Naive B cell (primary cell): ENCODE data around the gene PCDHGA10. TPM values are rescaled to one million over a fixed set of nuclear protein-coding genes. Genes with fewer than 3 reads are reported as not detected.

Experiments
- ATAC-seq, 2 donors: fragments of 150-1000 bp; cut with Tn5 transposase; 2 replicates each; pipeline ENCODE4 v1.10.0; 2021; ENCODE audit warnings: low read depth in 2 of 2, mild to moderate bottlenecking in 2 of 2, moderate library complexity in 2 of 2
- DNase-seq: peaks from one replicate; pipeline ENCODE4 v3.0.0; 2022
- H3K27ac Mint-ChIP-seq, 6 donors: one replicate each; pipeline ENCODE4 v1.8.0; 2020 to 2022; ENCODE audit warnings: mild to moderate bottlenecking in 6 of 6, mixed read lengths in 6 of 6, moderate library complexity in 5 of 6, inconsistent platforms in 2 of 6
- H3K27me3 Mint-ChIP-seq, 3 donors: one replicate each; pipeline ENCODE4 v1.8.0; 2021 to 2022; ENCODE audit warnings: mixed read lengths in 3 of 3, mild to moderate bottlenecking in 1 of 3
- H3K36me3 Mint-ChIP-seq, 2 donors: one replicate each; pipeline ENCODE4 v1.8.0; 2020 to 2022; ENCODE audit warnings: mixed read lengths in 2 of 2, inconsistent platforms in 1 of 2, mild to moderate bottlenecking in 1 of 2
- H3K4me1 Mint-ChIP-seq, 3 donors: one replicate each; pipeline ENCODE4 v1.8.0; 2020 to 2022; ENCODE audit warnings: mixed read lengths in 3 of 3, inconsistent platforms in 1 of 3, mild to moderate bottlenecking in 1 of 3, moderate library complexity in 1 of 3
- H3K4me3 Mint-ChIP-seq, 8 donors: one replicate each; pipeline ENCODE4 v1.8.0; 2020 to 2022; ENCODE audit warnings: mild to moderate bottlenecking in 8 of 8, mixed read lengths in 8 of 8, moderate library complexity in 8 of 8, inconsistent platforms in 2 of 8
- H3K9me3 Mint-ChIP-seq, 7 donors: one replicate each; pipeline ENCODE4 v1.8.0; 2020 to 2022; ENCODE audit warnings: mixed read lengths in 7 of 7, mild to moderate bottlenecking in 5 of 7, inconsistent platforms in 2 of 7, moderate library complexity in 1 of 7
- polyA plus RNA-seq, 6 donors: library from polyadenylated mRNA; unstranded; fragments of 300-500 nt; fragmentation: Illumina TruSeq; gene quantifications; one replicate each; pipeline ENCODE4 v1.2.3, GENCODE V29; 2021; ENCODE audit warnings: low read depth in 6 of 6

Gene PCDHGA10
- polyA plus RNA-seq, 6 donors from 2014 or later, result 0.05 TPM; not detected in 5

GRCh38 chr5:141439411-141440141 lies 26.8 kb downstream of the PCDHGA10 start:
- H3K4me3 Mint-ChIP-seq, result no peak overlapping the region

GRCh38 chr5:141440341-141440740 lies 27.6 kb downstream of the PCDHGA10 start:
- H3K9me3 Mint-ChIP-seq, result peaks cover 5 to 17% (median 8%) of the 10 kb centered on the region in 7 donors
- H3K4me1 Mint-ChIP-seq, result no peaks in the 10 kb centered on the region
- H3K36me3 Mint-ChIP-seq, result peaks cover 0 to 8% of the 10 kb centered on the region in 2 donors
- H3K27me3 Mint-ChIP-seq, result peaks cover 19 to 54% (median 21%) of the 10 kb centered on the region in 3 donors
- no peak for DNase-seq
- ATAC-seq, result no peak
- H3K27ac Mint-ChIP-seq, result peak overlapping the region in 1 of 6 donors; percentile 33
- H3K4me3 Mint-ChIP-seq, result peak overlapping the region in 1 of 8 donors; percentile 15

More at GRCh38 chr5:141439411-141440141, 26.8 kb downstream of the PCDHGA10 start:
- Mint-ChIP-seq H3K9me3 (peaks cover 5 to 20% (median 8%) of the 10 kb centered on the region in 7 donors), H3K27ac (no peak overlapping the region), H3K4me1 (no peaks in the 10 kb centered on the region), H3K27me3 (peaks cover 22 to 48% (median 23%) of the 10 kb centered on the region in 3 donors), H3K36me3 (peaks cover 0 to 14% of the 10 kb centered on the region in 2 donors)
- ATAC-seq (no peak), DNase-seq (no peak)

- no peak overlapping the region for H3K4me3 Mint-ChIP-seq
- H3K27me3 Mint-ChIP-seq, result peaks cover 22 to 58% (median 24%) of the 10 kb centered on the region in 3 donors
- DNase-seq, result no peak
- H3K27ac Mint-ChIP-seq, result no peak overlapping the region
- H3K9me3 Mint-ChIP-seq, result peaks cover 5 to 14% (median 8%) of the 10 kb centered on the region in 7 donors
- no peak for ATAC-seq
- no peaks in the 10 kb centered on the region for H3K4me1 Mint-ChIP-seq
- peaks cover 0 to 8% of the 10 kb centered on the region in 2 donors for H3K36me3 Mint-ChIP-seq
Measured at GRCh38 chr5:141441571-141442170, 28.9 kb downstream of the PCDHGA10 start.

DNA sequence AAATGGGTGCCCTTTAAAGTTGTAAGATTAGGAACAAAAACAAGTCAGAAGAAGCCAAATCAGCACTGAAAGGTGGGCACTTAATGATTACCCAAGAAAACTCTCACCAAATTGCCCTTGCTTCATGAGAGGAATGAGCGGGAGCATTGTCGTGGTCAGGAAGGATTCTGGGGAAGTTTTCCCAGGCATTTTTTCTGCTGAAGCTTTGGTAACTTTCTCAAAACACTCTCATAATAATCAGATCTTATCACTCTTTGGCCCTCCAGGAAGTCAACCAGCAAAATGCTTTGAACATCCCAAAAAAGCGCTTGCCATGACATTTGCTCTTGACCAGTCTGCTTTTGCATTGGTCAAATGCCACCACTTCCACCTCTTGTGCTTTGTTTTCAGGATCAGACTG lies 52.6 kb downstream of the PCDHGA10 start:
- Mint-ChIP-seq H3K4me3 (no peak overlapping the region), H3K36me3 (no peaks in the 10 kb centered on the region), H3K4me1 (no peaks in the 10 kb centered on the region), H3K27ac (no peak overlapping the region), H3K9me3 (peaks cover 0 to 17% (median 12%) of the 10 kb centered on the region in 7 donors), H3K27me3 (peaks cover 0 to 20% (median 16%) of the 10 kb centered on the region in 3 donors)
- ATAC-seq (no peak), DNase-seq (no peak)

Other genes starting within 250 kb of the PCDHGA10 start
- gene PCDHB7, start 240.3 kb upstream of the PCDHGA10 start, polyA plus RNA-seq, result not detected
- gene PCDHB8, start 235.2 kb upstream of the PCDHGA10 start, polyA plus RNA-seq, result not detected
- gene PCDHB16, start 230.6 kb upstream of the PCDHGA10 start, polyA plus RNA-seq, result not detected
- gene PCDHB9, start 225.8 kb upstream of the PCDHGA10 start, polyA plus RNA-seq, result not detected
- not detected for gene PCDHB10, start 220.6 kb upstream of the PCDHGA10 start, polyA plus RNA-seq
- gene PCDHB11, start 213.4 kb upstream of the PCDHGA10 start, polyA plus RNA-seq, result not detected
- not detected for gene PCDHB12, start 204.3 kb upstream of the PCDHGA10 start, polyA plus RNA-seq
- not detected for gene PCDHB13, start 199.1 kb upstream of the PCDHGA10 start, polyA plus RNA-seq
- not detected for gene PCDHB14, start 189.6 kb upstream of the PCDHGA10 start, polyA plus RNA-seq
- not detected for gene PCDHB15, start 167.6 kb upstream of the PCDHGA10 start, polyA plus RNA-seq
- gene SLC25A2, start 108.9 kb upstream of the PCDHGA10 start, polyA plus RNA-seq, result under 1 TPM in 1 of 6 donors, not detected in 5; 0.20 TPM
- gene TAF7, start 92.2 kb upstream of the PCDHGA10 start, polyA plus RNA-seq, result 100 to 1,000 TPM; 270 to 315 (median 285) TPM
- gene PCDHGA1, start 82.5 kb upstream of the PCDHGA10 start, polyA plus RNA-seq, result not detected
- not detected for gene PCDHGA2, start 74.2 kb upstream of the PCDHGA10 start, polyA plus RNA-seq
- gene PCDHGA3, start 69.2 kb upstream of the PCDHGA10 start, polyA plus RNA-seq, result not detected
- not detected for gene PCDHGB1, start 62.9 kb upstream of the PCDHGA10 start, polyA plus RNA-seq
- under 1 TPM in 2 of 6 donors, not detected in 4; 0.14 to 0.16 TPM for gene PCDHGA4, start 58.0 kb upstream of the PCDHGA10 start, polyA plus RNA-seq
- gene PCDHGB2, start 53.0 kb upstream of the PCDHGA10 start, polyA plus RNA-seq, result under 1 TPM in 3 of 6 donors, not detected in 3; 0.27 to 0.82 (median 0.74) TPM
- under 1 TPM in 1 of 6 donors, not detected in 5; 0.10 TPM for gene PCDHGA5, start 48.8 kb upstream of the PCDHGA10 start, polyA plus RNA-seq
- gene PCDHGB3, start 42.7 kb upstream of the PCDHGA10 start, polyA plus RNA-seq, result under 1 TPM in 1 of 6 donors, not detected in 5; 0.21 TPM
- under 1 TPM in 1 of 6 donors, not detected in 5; 0.08 TPM for gene PCDHGA6, start 39.1 kb upstream of the PCDHGA10 start, polyA plus RNA-seq
- gene PCDHGA7, start 30.2 kb upstream of the PCDHGA10 start, polyA plus RNA-seq, result not detected
- gene PCDHGB4, start 25.3 kb upstream of the PCDHGA10 start, polyA plus RNA-seq, result under 1 TPM in 1 of 6 donors, not detected in 5; 0.15 TPM
- gene PCDHGA8, start 20.4 kb upstream of the PCDHGA10 start, polyA plus RNA-seq, result not detected
- gene PCDHGB5, start 15.0 kb upstream of the PCDHGA10 start, polyA plus RNA-seq, result under 1 TPM in 3 of 6 donors, not detected in 3; 0.12 to 0.27 (median 0.20) TPM
- gene PCDHGA9, start 10.2 kb upstream of the PCDHGA10 start, polyA plus RNA-seq, result under 1 TPM in 1 of 6 donors, not detected in 5; 0.25 TPM
- gene PCDHGB6, start 5.0 kb upstream of the PCDHGA10 start, polyA plus RNA-seq, result under 1 TPM in 2 of 6 donors, not detected in 4; 0.11 to 0.17 TPM
- not detected for gene PCDHGB7, start 4.7 kb downstream of the PCDHGA10 start, polyA plus RNA-seq
- not detected for gene PCDHGA11, start 8.1 kb downstream of the PCDHGA10 start, polyA plus RNA-seq
- gene PCDHGA12, start 17.5 kb downstream of the PCDHGA10 start, polyA plus RNA-seq, result under 1 TPM in 3 of 6 donors, not detected in 3; 0.09 to 0.16 (median 0.11) TPM
- under 1 TPM in 3 of 6 donors, not detected in 3; 0.35 to 0.86 (median 0.61) TPM for gene PCDHGC3, start 63.0 kb downstream of the PCDHGA10 start, polyA plus RNA-seq
- gene PCDHGC4, start 72.0 kb downstream of the PCDHGA10 start, polyA plus RNA-seq, result not detected
- gene PCDHGC5, start 76.1 kb downstream of the PCDHGA10 start, polyA plus RNA-seq, result not detected
- 10 to 100 TPM; 29.5 to 54.9 (median 45.9) TPM for gene DIAPH1, start 206.0 kb downstream of the PCDHGA10 start, polyA plus RNA-seq
- gene HDAC3, start 223.9 kb downstream of the PCDHGA10 start, polyA plus RNA-seq, result 100 to 1,000 TPM in 3 of 6 donors, 10 to 100 TPM in 3; 88.0 to 173 (median 99.5) TPM
- gene RELL2, start 224.0 kb downstream of the PCDHGA10 start, polyA plus RNA-seq, result 1 to 10 TPM; 1.3 to 3.8 (median 2.3) TPM
- gene FCHSD1, start 238.4 kb downstream of the PCDHGA10 start, polyA plus RNA-seq, result 10 to 100 TPM in 2 of 6 donors, 1 to 10 TPM in 4; 4.9 to 12.1 (median 8.2) TPM